Smooth muscle cell of the brain vasculature (primary cell): Measurements from ENCODE around the gene PRSS33.

Experiments
- DNase-seq: peaks from one replicate; pipeline ENCODE4 v3.0.0-alpha.2; 2012; ENCODE audit warnings: low read depth, low spot score

The PRSS33 gene

GRCh38 chr16:2777231-2777902 lies 10.0 kb downstream of the PRSS33 start, which contains the start of gene ELOB:
Gene ELOB, minus strand, starts transcription at chr16:2777280. Its CDS starts 41 bp downstream, at chr16:2777239.
- peak; percentile 58 for DNase-seq

DNA sequence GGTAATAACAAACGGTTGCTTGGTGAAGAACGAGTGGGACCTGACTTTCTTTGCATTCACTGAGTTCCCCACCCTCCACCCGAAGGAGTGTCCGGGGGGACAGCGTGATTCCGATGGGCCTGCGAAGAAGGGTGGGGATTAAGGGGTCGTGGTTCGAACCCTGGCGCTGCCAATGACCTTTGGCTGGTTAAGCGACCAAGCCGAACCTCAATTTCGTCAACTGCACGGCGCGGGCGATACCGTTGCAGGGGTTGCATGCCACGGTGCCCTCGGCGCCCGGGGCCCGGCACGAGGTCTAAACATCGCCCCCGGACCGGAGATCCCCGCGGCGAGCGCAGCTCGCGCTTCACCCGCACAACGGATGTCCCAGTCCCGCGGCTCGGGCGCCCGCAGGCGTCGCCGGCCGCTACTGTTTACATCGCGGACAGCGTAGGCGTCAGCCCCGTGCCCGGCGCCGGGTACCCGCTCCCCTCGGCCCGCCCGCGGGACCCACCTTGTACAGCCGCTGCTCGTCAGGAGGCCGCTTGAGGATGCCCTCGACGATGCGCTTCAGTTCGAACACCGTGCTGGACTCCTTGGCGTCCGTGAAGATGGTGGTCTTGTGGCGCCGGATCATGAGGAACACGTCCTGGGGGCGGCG lies 10.7 kb downstream of the PRSS33 start:
- DNase-seq, result no peak

GRCh38 chr16:2775765-2776499 lies 11.4 kb downstream of the PRSS33 start:
- DNase-seq, result no peak

DNA sequence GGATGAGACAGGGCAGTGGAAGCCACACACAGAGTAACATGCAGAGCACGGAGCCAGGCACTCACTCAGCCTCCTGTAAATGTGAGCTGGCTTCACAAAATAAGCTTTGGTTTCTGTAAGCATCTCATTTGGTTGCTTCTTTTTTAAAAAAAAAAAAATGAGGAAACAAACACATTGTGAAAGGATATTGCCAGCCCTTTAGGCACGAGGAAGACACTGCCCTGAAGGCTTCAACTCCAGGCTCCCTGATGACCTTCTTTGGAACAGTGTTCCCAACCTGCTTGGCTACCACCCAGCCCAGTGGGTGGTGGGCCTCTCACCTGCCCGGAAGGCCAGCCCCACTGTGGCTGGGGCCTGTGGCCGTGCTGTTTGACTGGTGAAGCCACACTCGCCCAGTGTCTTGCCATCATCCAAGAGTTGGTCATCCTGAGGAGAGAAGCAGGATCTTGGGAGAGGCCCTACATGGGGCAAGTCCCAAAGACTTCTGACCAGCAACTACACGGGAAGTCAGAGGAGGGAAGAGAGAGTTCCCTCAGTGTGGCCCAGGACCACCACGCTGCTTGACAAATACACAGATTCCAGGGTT lies 12.1 kb downstream of the PRSS33 start:
- no peak for DNase-seq

DNA sequence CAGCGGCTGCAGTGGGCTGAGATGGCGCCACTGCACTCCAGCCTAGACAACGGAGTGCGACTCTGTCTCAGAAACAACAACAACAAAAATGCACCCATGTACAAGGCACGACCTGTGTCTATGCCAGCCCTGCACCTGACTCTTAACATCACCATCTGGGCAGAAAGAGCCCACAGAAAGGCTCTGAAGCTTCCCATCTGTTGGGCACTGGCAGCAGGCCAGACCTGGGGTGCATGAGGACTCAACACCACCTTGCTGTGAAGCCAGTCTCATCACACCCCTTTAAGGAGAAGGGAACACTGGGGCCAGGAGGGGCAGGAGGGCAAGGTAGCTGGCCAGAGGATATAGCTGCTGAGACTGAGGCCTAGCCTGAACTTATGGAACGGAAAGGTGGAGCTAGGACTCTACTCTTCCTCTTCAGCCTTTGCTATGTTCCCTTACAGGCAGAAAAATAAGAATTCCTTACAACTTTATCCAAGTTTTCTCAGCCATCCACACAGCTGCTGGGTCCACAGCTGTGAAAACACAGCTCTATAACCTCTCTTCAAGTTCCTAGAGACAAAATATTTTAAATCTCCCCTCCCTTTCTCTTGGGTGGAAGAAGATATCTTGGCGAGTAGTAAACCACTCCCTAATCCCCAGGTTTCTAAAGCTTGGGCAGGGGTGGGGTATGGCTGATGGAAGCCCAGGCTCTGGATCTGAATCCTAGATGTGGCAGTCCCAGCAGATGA lies 13.0 kb downstream of the PRSS33 start:
- no peak for DNase-seq

GRCh38 chr16:2773188-2773968 lies 14.0 kb downstream of the PRSS33 start:
- no peak for DNase-seq

GRCh38 chr16:2771496-2772402 lies 15.6 kb downstream of the PRSS33 start:
- DNase-seq, result no peak

GRCh38 chr16:2770057-2770951 lies 17.1 kb downstream of the PRSS33 start:
- DNase-seq, result no peak

- no peak for DNase-seq
Observed at GRCh38 chr16:2769675-2770056, 17.7 kb downstream of the PRSS33 start.

DNA sequence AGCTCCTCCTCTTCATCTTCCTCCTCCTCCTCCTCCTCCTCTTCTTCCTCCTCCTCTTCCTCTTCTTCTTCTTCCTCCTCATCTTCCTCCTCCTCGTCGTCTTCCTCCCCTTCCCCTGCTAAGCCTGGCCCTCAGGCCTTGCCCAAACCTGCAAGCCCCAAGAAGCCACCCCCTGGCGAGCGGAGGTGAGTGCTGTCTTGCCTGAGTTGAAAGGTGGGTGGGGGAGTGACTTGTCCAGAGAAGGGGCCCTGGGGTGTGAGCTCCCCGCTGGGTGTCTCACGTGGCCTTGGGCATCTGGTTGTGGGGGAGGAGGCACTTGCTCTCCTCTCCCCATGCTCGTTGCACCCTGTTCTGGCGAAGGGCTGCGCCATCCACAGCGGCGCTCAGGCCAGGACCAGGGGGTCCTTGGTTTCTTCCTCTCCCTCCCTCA lies 18.2 kb downstream of the PRSS33 start:
- DNase-seq, result no peak

DNA sequence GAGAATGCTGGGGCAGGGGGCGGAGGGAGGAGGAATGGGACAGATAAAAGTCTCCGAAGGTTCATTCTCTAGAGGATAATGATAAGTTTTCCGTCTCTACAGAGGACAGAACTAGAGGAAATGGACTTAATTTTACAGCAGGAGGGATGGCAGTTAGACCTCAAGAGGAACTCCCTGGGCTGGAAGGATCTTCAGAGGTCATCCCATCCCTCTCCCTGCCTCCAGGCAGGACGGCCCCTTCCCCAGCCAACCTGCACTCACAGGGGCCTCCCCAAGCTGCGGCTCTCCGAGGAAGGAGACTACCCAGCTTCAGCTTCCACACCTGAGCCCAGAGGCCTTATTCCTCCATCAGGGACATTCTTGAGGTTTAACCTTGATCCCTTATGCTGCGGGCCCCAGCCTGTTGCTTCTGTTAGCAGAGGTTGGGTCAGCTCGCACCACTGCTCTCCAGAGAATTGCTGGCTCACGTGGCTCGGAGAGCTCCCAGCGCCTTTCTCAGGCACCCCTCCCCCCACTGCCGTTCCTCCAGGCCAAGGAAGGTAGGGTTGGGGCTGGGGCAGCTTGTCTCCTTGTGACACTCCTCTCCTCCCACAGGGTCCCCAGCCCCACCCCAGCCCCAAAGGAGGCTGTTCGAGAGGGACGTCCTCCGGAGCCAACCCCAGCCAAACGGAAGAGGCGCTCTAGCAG lies 18.8 kb downstream of the PRSS33 start:
- DNase-seq, result no peak

GRCh38 chr16:2767891-2768290 lies 19.5 kb downstream of the PRSS33 start:
- no peak for DNase-seq

DNA sequence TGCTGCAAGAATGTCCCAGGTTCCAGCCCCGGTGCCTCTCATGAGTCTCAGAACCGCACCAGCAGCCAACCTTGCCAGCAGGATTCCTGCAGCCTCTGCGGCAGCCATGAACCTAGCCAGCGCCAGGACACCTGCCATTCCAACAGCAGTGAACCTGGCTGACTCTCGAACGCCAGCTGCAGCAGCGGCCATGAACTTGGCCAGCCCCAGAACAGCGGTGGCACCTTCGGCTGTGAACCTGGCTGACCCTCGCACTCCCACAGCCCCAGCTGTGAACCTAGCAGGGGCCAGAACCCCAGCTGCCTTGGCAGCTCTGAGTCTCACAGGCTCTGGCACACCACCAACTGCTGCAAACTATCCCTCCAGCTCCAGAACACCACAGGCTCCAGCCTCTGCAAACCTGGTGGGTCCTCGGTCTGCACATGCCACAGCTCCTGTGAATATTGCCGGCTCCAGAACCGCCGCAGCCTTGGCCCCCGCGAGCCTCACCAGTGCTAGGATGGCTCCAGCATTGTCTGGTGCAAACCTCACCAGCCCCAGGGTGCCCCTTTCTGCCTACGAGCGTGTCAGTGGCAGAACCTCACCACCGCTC lies 20.1 kb downstream of the PRSS33 start:
- DNase-seq, result no peak

- no peak for DNase-seq
Observed at GRCh38 chr16:2766430-2767139, 20.8 kb downstream of the PRSS33 start.

DNA sequence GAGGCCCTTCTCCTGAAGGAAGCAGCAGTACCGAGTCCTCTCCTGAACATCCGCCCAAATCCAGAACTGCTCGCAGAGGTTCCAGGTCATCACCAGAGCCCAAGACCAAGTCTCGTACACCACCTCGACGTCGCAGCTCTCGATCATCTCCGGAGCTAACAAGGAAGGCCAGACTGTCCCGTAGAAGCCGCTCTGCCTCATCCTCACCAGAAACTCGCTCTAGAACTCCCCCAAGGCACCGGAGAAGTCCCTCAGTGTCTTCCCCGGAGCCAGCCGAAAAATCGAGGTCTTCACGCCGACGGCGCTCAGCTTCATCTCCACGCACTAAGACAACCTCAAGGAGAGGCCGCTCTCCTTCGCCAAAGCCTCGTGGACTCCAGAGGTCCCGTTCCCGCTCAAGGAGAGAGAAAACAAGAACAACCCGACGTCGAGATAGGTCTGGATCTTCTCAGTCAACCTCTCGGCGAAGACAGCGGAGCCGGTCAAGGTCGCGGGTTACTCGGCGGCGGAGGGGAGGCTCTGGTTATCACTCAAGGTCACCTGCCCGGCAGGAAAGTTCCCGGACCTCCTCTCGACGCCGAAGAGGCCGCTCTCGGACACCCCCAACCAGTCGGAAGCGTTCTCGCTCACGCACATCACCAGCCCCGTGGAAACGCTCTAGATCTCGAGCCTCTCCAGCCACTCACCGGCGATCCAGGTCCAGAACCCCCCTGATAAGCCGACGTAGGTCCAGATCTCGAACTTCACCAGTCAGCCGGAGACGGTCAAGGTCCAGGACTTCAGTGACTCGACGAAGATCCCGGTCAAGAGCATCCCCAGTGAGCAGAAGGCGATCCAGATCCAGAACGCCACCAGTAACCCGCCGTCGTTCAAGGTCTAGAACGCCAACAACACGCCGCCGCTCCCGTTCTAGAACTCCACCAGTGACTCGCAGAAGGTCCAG lies 21.6 kb downstream of the PRSS33 start:
- no peak for DNase-seq

GRCh38 chr16:2764718-2765117 lies 22.6 kb downstream of the PRSS33 start:
- no peak for DNase-seq
